Loucy (cell line): ENCODE data around the gene KRT80.

Source experiments
- EZH2phosphoT487 ChIP-seq: fragments of 200-600 bp; IDR thresholded peaks from 2 replicates; pipeline ENCODE4 v1.6.1; 2018; ENCODE audit warnings: antibody characterized with exemption, mild to moderate bottlenecking, moderate library complexity, borderline replicate concordance
- TF ChIP-seq, protein P1 (sequence below): fragments of 200-600 bp; sonication (generic); conservative IDR thresholded peaks from 2 replicates; pipeline ENCODE4 v1.5.1; 2014; ENCODE audit warnings: mild to moderate bottlenecking, antibody characterized with exemption, low read length

DNA sequence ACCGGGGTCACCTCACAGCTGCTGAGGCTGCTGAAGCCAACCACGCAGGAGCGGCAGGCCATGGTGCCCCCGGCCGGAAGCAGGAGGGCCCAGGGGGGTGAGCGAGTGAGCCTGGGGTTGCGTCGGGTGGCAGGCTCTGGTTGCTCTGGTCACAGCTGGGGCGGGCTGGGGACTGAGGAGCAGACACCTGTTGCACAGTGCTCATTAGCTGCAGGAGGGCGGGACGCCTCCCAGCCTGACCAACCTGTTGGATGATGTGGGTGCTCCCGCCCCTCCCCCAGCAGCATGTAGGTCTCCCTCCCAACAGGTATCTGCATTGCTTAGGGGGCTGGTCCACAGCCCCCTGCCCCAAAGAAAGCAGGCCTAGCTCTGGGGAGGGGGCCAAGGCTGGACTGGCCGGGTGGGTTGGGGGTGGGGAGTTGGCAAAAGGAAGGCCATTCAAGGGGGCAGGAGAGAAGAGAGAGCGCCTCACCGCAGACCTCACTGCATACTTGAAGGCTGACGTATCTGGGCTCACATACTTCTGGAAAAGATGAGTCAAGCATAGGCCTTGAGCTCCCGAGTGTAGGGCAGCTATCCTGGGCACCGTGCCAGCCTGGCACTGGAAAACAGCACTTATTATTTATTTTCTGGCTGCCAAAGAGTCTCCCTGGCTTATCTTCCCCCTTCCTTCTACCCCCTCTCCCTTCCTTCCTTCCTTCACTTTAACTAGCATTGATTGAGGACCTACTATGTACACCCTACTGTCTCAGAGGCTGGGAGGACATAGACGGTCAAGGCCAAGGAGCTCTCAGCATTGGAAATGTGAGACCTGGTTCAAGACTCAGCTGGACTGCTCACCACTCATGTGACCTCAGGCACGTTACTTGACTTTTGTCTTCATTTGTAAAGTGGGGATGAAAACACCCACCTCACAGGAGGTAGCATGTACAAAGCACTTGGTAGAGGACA is at the start of gene KRT80:
- TF ChIP-seq, protein P1, sequence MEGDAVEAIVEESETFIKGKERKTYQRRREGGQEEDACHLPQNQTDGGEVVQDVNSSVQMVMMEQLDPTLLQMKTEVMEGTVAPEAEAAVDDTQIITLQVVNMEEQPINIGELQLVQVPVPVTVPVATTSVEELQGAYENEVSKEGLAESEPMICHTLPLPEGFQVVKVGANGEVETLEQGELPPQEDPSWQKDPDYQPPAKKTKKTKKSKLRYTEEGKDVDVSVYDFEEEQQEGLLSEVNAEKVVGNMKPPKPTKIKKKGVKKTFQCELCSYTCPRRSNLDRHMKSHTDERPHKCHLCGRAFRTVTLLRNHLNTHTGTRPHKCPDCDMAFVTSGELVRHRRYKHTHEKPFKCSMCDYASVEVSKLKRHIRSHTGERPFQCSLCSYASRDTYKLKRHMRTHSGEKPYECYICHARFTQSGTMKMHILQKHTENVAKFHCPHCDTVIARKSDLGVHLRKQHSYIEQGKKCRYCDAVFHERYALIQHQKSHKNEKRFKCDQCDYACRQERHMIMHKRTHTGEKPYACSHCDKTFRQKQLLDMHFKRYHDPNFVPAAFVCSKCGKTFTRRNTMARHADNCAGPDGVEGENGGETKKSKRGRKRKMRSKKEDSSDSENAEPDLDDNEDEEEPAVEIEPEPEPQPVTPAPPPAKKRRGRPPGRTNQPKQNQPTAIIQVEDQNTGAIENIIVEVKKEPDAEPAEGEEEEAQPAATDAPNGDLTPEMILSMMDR: no peak
- no peak for TF ChIP-seq EZH2phosphoT487
